HepG2 (cell line): ENCODE results near the gene HSD3B7. TPM values are rescaled to one million over a fixed set of nuclear protein-coding genes. Genes with fewer than 3 reads are reported as not detected.
A peak's percentile ranks its signal among the peaks of the same experiment; 100 is the strongest.

ENCODE experiments used
- CBX5 ChIP-seq: sonication (generic); formaldehyde crosslinking; IDR thresholded peaks from 2 replicates; pipeline ENCODE4 v1.4.0; 2020; ENCODE audit warnings: missing genetic modification reagents, borderline replicate concordance
- CSRNP2 ChIP-seq: sonication (generic); formaldehyde crosslinking; conservative IDR thresholded peaks from 2 replicates; pipeline ENCODE4 v1.8.0; 2022; ENCODE audit warnings: low read depth, missing genetic modification reagents
- EZH2 ChIP-seq: conservative IDR thresholded peaks from 2 replicates; pipeline ENCODE4 v1.6.1; 2012; ENCODE audit warnings: mild to moderate bottlenecking, low read depth, low read length, moderate library complexity
- GTF3A ChIP-seq: sonication (generic); formaldehyde crosslinking; conservative IDR thresholded peaks from 2 replicates; pipeline ENCODE4 v1.4.0; 2020; ENCODE audit warnings: mild to moderate bottlenecking, missing genetic modification reagents
- NFE2L2 ChIP-seq: fragments of 150-350 bp; IDR thresholded peaks from 2 replicates; pipeline ENCODE4 v1.6.1; 2014; ENCODE audit warnings: low read length
- NPAS2 ChIP-seq: sonication (generic); formaldehyde crosslinking; IDR thresholded peaks from 2 replicates; pipeline ENCODE4 v1.8.0; 2022; ENCODE audit warnings: mild to moderate bottlenecking, missing genetic modification reagents, borderline replicate concordance
- RCOR2 ChIP-seq: IDR thresholded peaks from 2 replicates; pipeline ENCODE4 v1.6.1; 2016; ENCODE audit warnings: missing biosample characterization, missing genetic modification reagents
- SETDB1 ChIP-seq: sonication (generic); formaldehyde crosslinking; IDR thresholded peaks from 2 replicates; pipeline ENCODE4 v1.5.1; 2020; ENCODE audit warnings: missing genetic modification reagents, mild to moderate bottlenecking, borderline replicate concordance
- SRSF9 ChIP-seq: fragments of 200-400 bp; formaldehyde crosslinking; IDR thresholded peaks from 2 replicates; pipeline ENCODE4 v1.6.1; 2018; ENCODE audit warnings: borderline replicate concordance, mild to moderate bottlenecking, low read depth, low read length; ENCODE audit not compliant: insufficient read depth, poor library complexity, severe bottlenecking
- TFDP1 ChIP-seq: IDR thresholded peaks from 2 replicates; pipeline ENCODE4 v1.6.1; 2016; ENCODE audit warnings: missing compliant biosample characterization, missing genetic modification reagents, borderline replicate concordance
- THAP8 ChIP-seq: sonication (generic); formaldehyde crosslinking; IDR thresholded peaks from 2 replicates; pipeline ENCODE4 v1.5.1; 2020; ENCODE audit warnings: missing genetic modification reagents, mild to moderate bottlenecking, borderline replicate concordance
- ZMYM3 ChIP-seq: sonication (generic); formaldehyde crosslinking; IDR thresholded peaks from 2 replicates; pipeline ENCODE4 v1.5.1; 2020; ENCODE audit warnings: mild to moderate bottlenecking, missing genetic modification reagents
- ZNF124 ChIP-seq: sonication (generic); formaldehyde crosslinking; IDR thresholded peaks from 2 replicates; pipeline ENCODE4 v1.4.0; 2020; ENCODE audit warnings: missing genetic modification reagents
- ZNF232 ChIP-seq: sonication (generic); formaldehyde crosslinking; IDR thresholded peaks from 2 replicates; pipeline ENCODE4 v1.4.0; 2020; ENCODE audit warnings: missing genetic modification reagents, borderline replicate concordance
- ZNF280D ChIP-seq: sonication (generic); formaldehyde crosslinking; IDR thresholded peaks from 2 replicates; pipeline ENCODE4 v1.5.1; 2020; ENCODE audit warnings: mild to moderate bottlenecking, missing genetic modification reagents
- ZNF335 ChIP-seq: sonication (generic); formaldehyde crosslinking; IDR thresholded peaks from 2 replicates; pipeline ENCODE4 v1.4.0; 2020; ENCODE audit warnings: missing genetic modification reagents
- ZNF597 ChIP-seq: sonication (generic); formaldehyde crosslinking; IDR thresholded peaks from 2 replicates; pipeline ENCODE4 v1.5.0; 2020; ENCODE audit warnings: missing genetic modification reagents
- ZNF644 ChIP-seq: IDR thresholded peaks from 2 replicates; pipeline ENCODE4 v1.6.1; 2016; ENCODE audit warnings: low read depth
- ZNF891 ChIP-seq: sonication (generic); formaldehyde crosslinking; IDR thresholded peaks from 2 replicates; pipeline ENCODE4 v1.5.0; 2020; ENCODE audit warnings: mild to moderate bottlenecking, missing genetic modification reagents
- polyA plus RNA-seq, 8 experiments: library from polyadenylated mRNA; depleted of rRNA in 3 of 8; stranded (reverse) in 7 of 8; unstranded in 1 of 8; fragments of >200 nt; fragmentation: Illumina TruSeq in 4 of 8; extraction: Trizol in 4 of 8; gene quantifications; 2 replicates each; pipeline versions ENCODE4 v1.2.1 to v1.2.3, GENCODE V29; 2011 to 2016; ENCODE audit warnings: low read depth in 4 of 8, missing spikeins in 1 of 8, mixed read lengths in 1 of 8; ENCODE audit not compliant: insufficient read depth in 1 of 8
- total RNA-seq, 5 experiments: library from RNA; depleted of rRNA; stranded (reverse); fragments of >200 nt; fragmentation: Illumina TruSeq; extraction: Trizol; gene quantifications; 2 replicates each; pipeline ENCODE4 v1.2.3, GENCODE V29; 2016; ENCODE audit warnings: low read depth in 1 of 5
- TF ChIP-seq, protein P1 (sequence below): sonication (generic); formaldehyde crosslinking; IDR thresholded peaks from 2 replicates; pipeline ENCODE4 v1.5.0; 2020; ENCODE audit warnings: missing genetic modification reagents, mild to moderate bottlenecking, borderline replicate concordance

Gene HSD3B7
- total and polyA plus RNA-seq, 2 of the 13 experiments (the other 11 are each of a cell fraction or from before 2014, with no cell fraction given) = 32.9 to 69.7 TPM

DNA sequence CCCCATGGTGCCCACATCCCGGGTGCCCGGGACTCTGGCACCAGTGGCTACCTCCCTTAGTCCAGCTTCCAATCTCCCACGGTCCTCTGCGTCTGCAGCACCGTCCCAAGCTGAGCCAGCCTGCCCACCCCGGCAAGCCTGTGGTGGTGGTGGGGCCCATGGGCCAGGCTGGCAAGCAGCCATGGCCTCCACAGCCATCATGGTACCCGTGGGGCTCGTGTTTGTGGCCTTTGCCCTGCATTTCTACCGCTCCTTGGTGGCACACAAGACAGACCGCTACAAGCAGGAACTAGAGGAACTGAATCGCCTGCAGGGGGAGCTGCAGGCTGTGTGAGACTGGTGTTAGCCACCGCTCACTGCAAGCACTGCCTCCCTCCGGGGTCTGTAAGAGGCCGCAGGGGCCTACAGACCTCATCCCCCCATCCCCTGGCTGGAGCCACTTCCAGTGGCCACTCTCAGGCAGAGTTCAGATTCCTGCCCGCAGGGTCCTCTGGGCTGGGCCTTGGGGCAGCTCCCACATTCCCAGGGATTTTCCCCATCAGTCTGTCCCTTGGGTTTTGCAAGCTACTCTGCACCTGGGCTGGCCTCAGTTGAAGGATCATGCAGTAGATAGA is 31.4 kb upstream of the HSD3B7 start (continued):
- no peak for TF ChIP-seq CSRNP2
- TF ChIP-seq SRSF9 = no peak
- no peak for TF ChIP-seq CBX5 (CRISPR knock-in tag)
- TF ChIP-seq ZNF124 (CRISPR knock-in tag) = peak; percentile 50; the same call in 1 of the 2 replicates
- TF ChIP-seq SETDB1 (CRISPR knock-in tag) = no peak
- peak; percentile 67; the same call in 1 of the 2 replicates for TF ChIP-seq ZMYM3 (CRISPR knock-in tag)
- no peak for TF ChIP-seq NFE2L2
- TF ChIP-seq ZNF891 (CRISPR knock-in tag) = peak; percentile 57
- TF ChIP-seq NPAS2 (CRISPR knock-in tag) = no peak
- no peak for TF ChIP-seq TFDP1 (CRISPR knock-in tag)
- no peak for TF ChIP-seq ZNF335 (CRISPR knock-in tag)
- TF ChIP-seq, protein P1, sequence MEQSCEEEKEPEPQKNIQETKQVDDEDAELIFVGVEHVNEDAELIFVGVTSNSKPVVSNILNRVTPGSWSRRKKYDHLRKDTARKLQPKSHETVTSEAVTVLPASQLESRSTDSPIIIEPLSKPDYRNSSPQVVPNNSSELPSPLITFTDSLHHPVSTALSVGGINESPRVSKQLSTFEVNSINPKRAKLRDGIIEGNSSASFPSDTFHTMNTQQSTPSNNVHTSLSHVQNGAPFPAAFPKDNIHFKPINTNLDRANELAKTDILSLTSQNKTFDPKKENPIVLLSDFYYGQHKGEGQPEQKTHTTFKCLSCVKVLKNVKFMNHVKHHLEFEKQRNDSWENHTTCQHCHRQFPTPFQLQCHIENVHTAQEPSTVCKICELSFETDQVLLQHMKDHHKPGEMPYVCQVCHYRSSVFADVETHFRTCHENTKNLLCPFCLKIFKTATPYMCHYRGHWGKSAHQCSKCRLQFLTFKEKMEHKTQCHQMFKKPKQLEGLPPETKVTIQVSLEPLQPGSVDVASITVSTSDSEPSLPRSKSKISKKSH (CRISPR knock-in tag) = peak; percentile 29; the same call in 1 of the 2 replicates
- no peak for TF ChIP-seq GTF3A (CRISPR knock-in tag)
- no peak for TF ChIP-seq THAP8 (CRISPR knock-in tag)
- peak; percentile 72; the same call in 1 of the 2 replicates for TF ChIP-seq ZNF644
- TF ChIP-seq ZNF597 (CRISPR knock-in tag) = no peak
- TF ChIP-seq RCOR2 (CRISPR knock-in tag) = no peak
- peak; percentile 71; the same call in 1 of the 2 replicates for TF ChIP-seq ZNF280D (CRISPR knock-in tag)
- TF ChIP-seq ZNF232 = no peak
- TF ChIP-seq EZH2 = no peak
